Prostate gland (tissue), 2 donors: ENCODE data around the gene C3orf20. TPM values are rescaled to one million over a fixed set of nuclear protein-coding genes. Genes with fewer than 3 reads are reported as not detected.

Experiments
- DNase-seq: peaks from one replicate; pipeline ENCODE4 v3.0.0-alpha.2; 2019; ENCODE audit warnings: low spot score
- H3K27ac ChIP-seq, 2 donors: fragments of 200-600 bp; sonication (generic); 2 replicates each; pipeline ENCODE4 v1.5.1; 2017 to 2019
- H3K27me3 ChIP-seq: fragments of 200-600 bp; sonication (generic); replicated peaks from 2 replicates; pipeline ENCODE4 v1.5.1; 2019; ENCODE audit not compliant: insufficient read depth
- H3K36me3 ChIP-seq, 2 donors: fragments of 200-600 bp; sonication (generic); 1 replicate in 1 of 2; 2 replicates in 1 of 2; pipeline versions ENCODE4 v1.5.1 to v1.8.1; 2017 to 2019
- H3K4me1 ChIP-seq: fragments of 200-600 bp; sonication (generic); replicated peaks from 2 replicates; pipeline ENCODE4 v1.5.1; 2019
- H3K4me3 ChIP-seq, 2 donors: fragments of 200-600 bp; sonication (generic); 2 replicates each; pipeline ENCODE4 v1.5.1; 2017 to 2019
- H3K9me3 ChIP-seq: fragments of 200-600 bp; sonication (generic); 2 replicates; pipeline ENCODE4 v1.5.1; 2017
- CTCF ChIP-seq, 4 experiments: fragments of 200-600 bp in 2 of 4; fragments of 450-650 bp in 2 of 4; sonication (generic) in 2 of 4; IDR thresholded peaks; 1 replicate in 3 of 4; 2 replicates in 1 of 4; pipeline ENCODE4 v1.5.1; 2016 to 2019; ENCODE audit warnings: antibody characterized with exemption in 4 of 4, mild to moderate bottlenecking in 2 of 4, moderate library complexity in 2 of 4
- POLR2A ChIP-seq: fragments of 450-650 bp; IDR thresholded peaks from one replicate; pipeline ENCODE4 v1.6.1; 2016; ENCODE audit warnings: antibody characterized with exemption, mild to moderate bottlenecking
- POLR2AphosphoS5 ChIP-seq: sonication (generic); formaldehyde crosslinking; IDR thresholded peaks from one replicate; pipeline ENCODE4 v1.6.1; 2017; ENCODE audit warnings: antibody characterized with exemption
- WGBS: methylation state at CpG from one replicate; pipeline ENCODE4 v1.1.5; 2018; 5-methylcytosine and 5-hydroxymethylcytosine counted together
- intact Hi-C: fragments of 100-400 bp; cut with DNase I; formaldehyde crosslinking; loops from one replicate; pipeline ENCODE4 v1.14.2; 2022
- total RNA-seq, 2 donors: library from RNA; depleted of rRNA; stranded (reverse); fragments of >200 nt; gene quantifications; one replicate each; pipeline ENCODE4 v1.1.0, GENCODE V29; 2016

The C3orf20 gene
- total RNA-seq, 2 donors from 2014 or later: 0.28 TPM; not detected in 1

- H3K9me3 ChIP-seq: no peaks in the 10 kb centered on the region
- no peak for DNase-seq
- H3K27ac ChIP-seq: no peak overlapping the region
- TF ChIP-seq CTCF (IDR thresholded peaks at IDR 0.05): no peak
- H3K4me1 ChIP-seq: peaks cover 10% of the 10 kb centered on the region
- H3K36me3 ChIP-seq: peaks cover 11 to 30% of the 10 kb centered on the region in 2 donors
- WGBS: 81% methylated on average over 2 of the region's 2 CpGs
- H3K4me3 ChIP-seq: no peak overlapping the region
- no peaks in the 10 kb centered on the region for H3K27me3 ChIP-seq
- intact Hi-C loops: no loop called here
Observed at GRCh38 chr3:14657579-14657978, 17.4 kb upstream of the C3orf20 start.

- TF ChIP-seq CTCF (IDR thresholded peaks at IDR 0.05): no peak
- no peak for TF ChIP-seq POLR2AphosphoS5
- no peak for TF ChIP-seq POLR2A
- Histone ChIP-seq H3K9me3 (no peaks in the 10 kb centered on the region), H3K4me1 (no peaks in the 10 kb centered on the region), H3K27me3 (no peaks in the 10 kb centered on the region), H3K36me3 (peaks cover 16 to 34% of the 10 kb centered on the region in 2 donors), H3K27ac (no peak overlapping the region), H3K4me3 (no peak overlapping the region)
- WGBS: 91% methylated on average over 2 of the region's 2 CpGs
- no peak for DNase-seq
- intact Hi-C loops: no loop called here
Observed at GRCh38 chr3:14658978-14659377, 16.0 kb upstream of the C3orf20 start.

- DNase-seq: no peak
- H3K27me3 ChIP-seq: no peaks in the 10 kb centered on the region
- no peaks in the 10 kb centered on the region for H3K4me1 ChIP-seq
- H3K27ac ChIP-seq: no peak overlapping the region
- H3K4me3 ChIP-seq: no peak overlapping the region
- H3K36me3 ChIP-seq: peaks cover 21 to 34% of the 10 kb centered on the region in 2 donors
- TF ChIP-seq POLR2AphosphoS5 (no peak), POLR2A (no peak), CTCF (IDR thresholded peaks at IDR 0.05) (no peak)
- no peaks in the 10 kb centered on the region for H3K9me3 ChIP-seq
- intact Hi-C loops: no loop called here
- WGBS: 79% methylated on average over 4 of the region's 4 CpGs
Observed at GRCh38 chr3:14660942-14661341, 14.0 kb upstream of the C3orf20 start.

GRCh38 chr3:14663396-14664135, 11.4 kb upstream of the C3orf20 start:
- Histone ChIP-seq H3K36me3 (peaks cover 21 to 36% of the 10 kb centered on the region in 2 donors), H3K9me3 (no peaks in the 10 kb centered on the region), H3K27me3 (no peaks in the 10 kb centered on the region), H3K4me1 (no peaks in the 10 kb centered on the region), H3K27ac (no peak overlapping the region), H3K4me3 (no peak overlapping the region)
- intact Hi-C loops: no loop called here
- DNase-seq: no peak
- TF ChIP-seq CTCF (IDR thresholded peaks at IDR 0.05): no peak
- TF ChIP-seq POLR2A: no peak
- TF ChIP-seq POLR2AphosphoS5: no peak
- 78% methylated on average over 5 of the region's 5 CpGs for WGBS

GRCh38 chr3:14664170-14664569, 10.8 kb upstream of the C3orf20 start:
- no peaks in the 10 kb centered on the region for H3K27me3 ChIP-seq
- intact Hi-C loops: no loop called here
- H3K9me3 ChIP-seq: no peaks in the 10 kb centered on the region
- H3K4me1 ChIP-seq: no peaks in the 10 kb centered on the region
- no peak overlapping the region for H3K27ac ChIP-seq
- H3K4me3 ChIP-seq: no peak overlapping the region
- TF ChIP-seq CTCF (IDR thresholded peaks at IDR 0.05) (no peak), POLR2A (no peak), POLR2AphosphoS5 (no peak)
- peaks cover 19 to 32% of the 10 kb centered on the region in 2 donors for H3K36me3 ChIP-seq
- 91% methylated on average over 3 of the region's 3 CpGs for WGBS
- no peak for DNase-seq
